HG02981 (cell line): ENCODE results near the gene ACSF3.
A peak's percentile ranks its signal among the peaks of the same experiment; 100 is the strongest.

Experiments used
- ATAC-seq: cut with Tn5 transposase; IDR thresholded peaks from one replicate; pipeline ENCODE4 v1.9.1; 2021; ENCODE audit warnings: mild to moderate bottlenecking, moderate library complexity; ENCODE audit not compliant: unreplicated experiment

ACSF3 gene

GRCh38 chr16:89106533-89107202, 13.0 kb downstream of the ACSF3 start:
- no peak for ATAC-seq

GRCh38 chr16:89107203-89107582, 13.5 kb downstream of the ACSF3 start:
- no peak for ATAC-seq

- no peak for ATAC-seq
These were observed 14.8 kb downstream of the ACSF3 start for GRCh38 chr16:89108416-89108815.

- no peak for ATAC-seq
These were observed 17.0 kb downstream of the ACSF3 start for GRCh38 chr16:89110641-89111040.

- no peak for ATAC-seq
These were observed 17.6 kb downstream of the ACSF3 start for GRCh38 chr16:89111263-89111662.

GRCh38 chr16:89112377-89113151, 18.9 kb downstream of the ACSF3 start:
- no peak for ATAC-seq

- no peak for ATAC-seq
These were observed 19.5 kb downstream of the ACSF3 start for GRCh38 chr16:89113152-89113547.

- ATAC-seq: no peak
These were observed 20.0 kb downstream of the ACSF3 start for GRCh38 chr16:89113661-89114060.

GRCh38 chr16:89114159-89114981, 20.7 kb downstream of the ACSF3 start:
- no peak for ATAC-seq

- peak; percentile 72 for ATAC-seq
These were observed 21.7 kb downstream of the ACSF3 start for GRCh38 chr16:89115216-89115861.

- ATAC-seq: no peak
These were observed 22.9 kb downstream of the ACSF3 start for GRCh38 chr16:89116341-89117226.

GRCh38 chr16:89117227-89117974, 23.7 kb downstream of the ACSF3 start:
- ATAC-seq: no peak

GRCh38 chr16:89117975-89118289, 24.3 kb downstream of the ACSF3 start:
- ATAC-seq: no peak

GRCh38 chr16:89118361-89119165, 24.9 kb downstream of the ACSF3 start:
- ATAC-seq: no peak

GRCh38 chr16:89119166-89119621, 25.5 kb downstream of the ACSF3 start:
- no peak for ATAC-seq

GRCh38 chr16:89119661-89120141, 26.0 kb downstream of the ACSF3 start:
- ATAC-seq: no peak

GRCh38 chr16:89120281-89120680, 26.6 kb downstream of the ACSF3 start:
- no peak for ATAC-seq

- no peak for ATAC-seq
These were observed 27.3 kb downstream of the ACSF3 start for GRCh38 chr16:89120921-89121351.
